BLaER1 (cell line): ENCODE measurements around the gene PDE4A.
"Not testable (repeated sequence)": the region's sequence is repeated elsewhere in the genome, so short reads cannot be mapped to it uniquely, and the experiment has no call there.

ENCODE experiments used
- H3K27ac ChIP-seq: shearing (Covaris generic); formaldehyde crosslinking; 2 replicates; pipeline ENCODE4 v1.8.1; 2022
- H3K27me3 ChIP-seq: shearing (Covaris generic); formaldehyde crosslinking; 2 replicates; pipeline ENCODE4 v1.8.1; 2022
- H3K36me3 ChIP-seq: shearing (Covaris generic); formaldehyde crosslinking; 2 replicates; pipeline ENCODE4 v1.8.1; 2022
- H3K4me1 ChIP-seq: shearing (Covaris generic); formaldehyde crosslinking; 2 replicates; pipeline ENCODE4 v1.8.1; 2022
- H3K4me2 ChIP-seq: shearing (Covaris generic); formaldehyde crosslinking; 2 replicates; pipeline ENCODE4 v1.8.1; 2022
- H3K4me3 ChIP-seq: shearing (Covaris generic); formaldehyde crosslinking; 2 replicates; pipeline ENCODE4 v1.8.1; 2022
- H3K9ac ChIP-seq: shearing (Covaris generic); formaldehyde crosslinking; 2 replicates; pipeline ENCODE4 v1.8.1; 2022
- H3K9me3 ChIP-seq: shearing (Covaris generic); formaldehyde crosslinking; 2 replicates; pipeline ENCODE4 v1.8.1; 2022
- H4K20me1 ChIP-seq: shearing (Covaris generic); formaldehyde crosslinking; 2 replicates; pipeline ENCODE4 v1.8.1; 2022
- Cebpa-rat ChIP-seq: shearing (Covaris generic); IDR thresholded peaks from 2 replicates; pipeline ENCODE4 v1.8.1; 2022

The PDE4A gene

DNA sequence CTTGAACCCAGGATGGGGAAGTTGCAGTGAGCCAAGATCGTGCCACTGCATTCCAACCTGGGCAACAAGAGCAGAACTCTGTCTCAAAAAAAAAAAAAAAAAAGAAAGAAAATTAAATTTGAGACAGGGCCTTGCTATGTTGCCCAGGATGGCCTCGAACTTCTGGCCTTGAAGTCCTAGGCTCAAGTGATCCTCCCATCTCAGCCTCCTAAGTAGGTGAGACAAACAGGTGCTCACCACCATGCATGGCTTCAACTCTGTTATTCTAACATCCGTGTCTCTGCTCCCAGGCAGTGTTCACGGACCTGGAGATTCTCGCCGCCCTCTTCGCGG is 40.3 kb downstream of the PDE4A start:
- H3K4me2 ChIP-seq = no peak overlapping the region
- H3K36me3 ChIP-seq = peaks cover 77% of the 10 kb centered on the region
- no peaks in the 10 kb centered on the region for H3K27me3 ChIP-seq
- H4K20me1 ChIP-seq = peaks cover 7% of the 10 kb centered on the region
- H3K9me3 ChIP-seq = no peaks in the 10 kb centered on the region
- no peak overlapping the region for H3K9ac ChIP-seq
- no peak for TF ChIP-seq Cebpa-rat
- no peak overlapping the region for H3K27ac ChIP-seq
- no peak overlapping the region for H3K4me3 ChIP-seq
- H3K4me1 ChIP-seq = peaks cover 8% of the 10 kb centered on the region

DNA sequence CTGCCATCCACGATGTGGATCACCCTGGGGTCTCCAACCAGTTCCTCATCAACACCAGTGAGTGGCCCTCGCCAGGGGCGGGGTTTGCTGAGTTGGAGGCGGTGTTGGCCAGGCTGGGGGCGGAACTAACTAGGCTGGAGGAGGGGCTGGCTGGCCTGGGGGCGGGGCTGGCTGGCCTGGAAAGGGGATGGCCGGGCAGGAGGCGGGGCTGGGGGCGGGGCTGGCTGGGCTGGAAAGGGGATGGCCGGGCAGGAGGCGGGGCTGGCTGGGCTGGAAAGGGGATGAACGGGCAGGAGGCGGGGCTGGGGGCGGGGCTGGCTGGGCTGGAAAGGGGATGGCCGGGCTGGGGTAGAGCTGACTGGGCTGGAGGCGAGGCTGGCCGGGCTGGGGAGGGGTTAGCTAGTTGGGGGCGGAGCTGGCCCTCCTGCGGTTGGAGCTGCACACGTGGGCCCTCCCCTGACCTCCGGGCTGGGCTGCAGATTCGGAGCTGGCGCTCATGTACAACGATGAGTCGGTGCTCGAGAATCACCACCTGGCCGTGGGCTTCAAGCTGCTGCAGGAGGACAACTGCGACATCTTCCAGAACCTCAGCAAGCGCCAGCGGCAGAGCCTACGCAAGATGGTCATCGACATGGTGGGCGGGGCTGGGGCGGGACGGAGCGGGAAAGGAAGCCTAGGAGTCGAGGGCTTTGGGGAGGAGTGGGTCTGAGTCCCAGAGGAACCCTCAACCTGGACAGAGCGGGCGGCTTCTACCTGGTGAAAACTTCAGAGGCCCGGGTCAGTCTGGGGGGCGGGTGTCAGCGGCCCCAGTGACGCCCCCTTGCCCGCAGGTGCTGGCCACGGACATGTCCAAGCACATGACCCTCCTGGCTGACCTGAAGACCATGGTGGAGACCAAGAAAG is 41.0 kb downstream of the PDE4A start:
- no peak for TF ChIP-seq Cebpa-rat
- no peak overlapping the region for H3K27ac ChIP-seq

DNA sequence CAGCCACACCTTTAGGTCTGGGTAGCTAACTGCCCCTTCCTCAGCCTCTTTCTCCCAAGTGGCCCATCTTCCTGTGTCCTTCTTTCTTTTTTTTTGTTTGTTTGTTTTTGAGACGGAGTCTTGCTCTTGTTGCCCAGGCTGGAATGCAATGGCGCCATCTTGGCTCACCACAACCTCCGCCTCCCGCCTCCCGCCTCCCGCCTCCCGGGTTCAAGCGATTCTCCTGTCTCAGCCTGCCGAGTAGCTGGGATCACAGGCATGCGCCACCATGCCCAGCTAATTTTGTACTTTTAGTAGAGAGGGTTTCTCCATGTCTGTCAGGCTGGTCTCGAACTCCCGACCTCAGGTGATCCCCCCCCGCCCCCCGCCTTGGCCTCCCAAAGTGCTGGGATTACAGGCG is 41.7 kb downstream of the PDE4A start:
- peaks cover 74% of the 10 kb centered on the region for H3K36me3 ChIP-seq

More for the DNA sequence above, 41.0 kb downstream of the PDE4A start:
- peaks cover 75% of the 10 kb centered on the region for H3K36me3 ChIP-seq
- no peaks in the 10 kb centered on the region for H3K9me3 ChIP-seq
- peaks cover 8% of the 10 kb centered on the region for H3K4me1 ChIP-seq
- peak overlapping the region; percentile 80 for H3K4me2 ChIP-seq
- H3K4me3 ChIP-seq = peak overlapping the region; percentile 31; the same call in 1 of the 2 replicates
- H3K27me3 ChIP-seq = no peaks in the 10 kb centered on the region
- no peak overlapping the region for H3K9ac ChIP-seq
- H4K20me1 ChIP-seq = peaks cover 7% of the 10 kb centered on the region

DNA sequence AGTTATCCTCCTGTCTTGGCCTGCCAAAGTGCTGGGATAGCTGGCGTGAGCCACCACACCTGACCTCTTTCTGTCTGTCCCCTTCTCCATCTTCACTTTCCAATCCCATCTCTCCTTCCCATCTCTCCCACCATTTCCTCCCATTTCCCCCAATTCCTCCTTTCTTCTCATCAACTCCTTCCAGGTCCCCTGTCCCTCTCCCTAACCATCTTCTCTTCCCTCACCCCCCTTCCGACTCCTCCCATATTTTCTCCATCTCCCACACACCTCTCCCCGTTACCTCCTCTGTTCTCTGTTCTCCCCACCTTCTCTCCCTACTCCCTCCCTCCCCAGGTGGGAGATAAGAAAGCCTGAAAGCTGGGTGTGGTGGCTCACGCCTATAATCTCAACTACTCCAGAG is 42.2 kb downstream of the PDE4A start:
- Histone ChIP-seq H3K9ac (no peak overlapping the region), H3K4me1 (peaks cover 17% of the 10 kb centered on the region), H3K27me3 (no peaks in the 10 kb centered on the region), H3K27ac (no peak overlapping the region), H3K4me2 (no peak overlapping the region), H3K9me3 (no peaks in the 10 kb centered on the region), H3K4me3 (no peak overlapping the region), H4K20me1 (peaks cover 7% of the 10 kb centered on the region), H3K36me3 (peaks cover 76% of the 10 kb centered on the region)
- TF ChIP-seq Cebpa-rat = no peak

More for the DNA sequence above, 41.7 kb downstream of the PDE4A start:
- peaks cover 12% of the 10 kb centered on the region for H3K4me1 ChIP-seq
- H3K4me2 ChIP-seq = peak overlapping the region; percentile 80
- H4K20me1 ChIP-seq, H3K4me3 ChIP-seq, H3K9ac ChIP-seq, H3K27ac ChIP-seq, H3K9me3 ChIP-seq, H3K27me3 ChIP-seq: not testable (repeated sequence)

DNA sequence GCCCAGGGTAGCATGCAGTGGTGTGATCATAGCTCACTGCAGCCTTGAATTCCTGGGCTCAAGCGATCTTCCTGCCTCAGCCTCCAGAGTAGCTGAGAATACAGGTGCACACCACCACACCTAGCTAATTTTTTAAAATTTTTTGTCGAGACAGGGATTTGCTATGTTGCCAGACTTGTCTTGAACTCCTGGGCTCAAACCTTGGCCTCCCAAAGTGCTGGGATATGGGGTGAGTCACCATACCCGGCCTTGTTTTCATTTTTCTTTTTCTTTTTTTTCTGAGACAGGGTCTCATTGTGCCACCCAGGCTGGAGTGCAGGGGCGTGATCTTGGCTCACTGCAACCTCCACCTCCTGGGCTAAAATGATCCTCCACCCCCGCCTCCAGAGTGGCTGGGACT is 44.1 kb downstream of the PDE4A start:
- Histone ChIP-seq H3K36me3 (peaks cover 78% of the 10 kb centered on the region), H3K4me1 (peaks cover 19% of the 10 kb centered on the region), H4K20me1 (peaks cover 7% of the 10 kb centered on the region), H3K27ac (no peak overlapping the region), H3K9ac (no peak overlapping the region), H3K4me3 (no peak overlapping the region), H3K4me2 (no peak overlapping the region), H3K9me3 (no peaks in the 10 kb centered on the region), H3K27me3 (no peaks in the 10 kb centered on the region)
- TF ChIP-seq Cebpa-rat = no peak

DNA sequence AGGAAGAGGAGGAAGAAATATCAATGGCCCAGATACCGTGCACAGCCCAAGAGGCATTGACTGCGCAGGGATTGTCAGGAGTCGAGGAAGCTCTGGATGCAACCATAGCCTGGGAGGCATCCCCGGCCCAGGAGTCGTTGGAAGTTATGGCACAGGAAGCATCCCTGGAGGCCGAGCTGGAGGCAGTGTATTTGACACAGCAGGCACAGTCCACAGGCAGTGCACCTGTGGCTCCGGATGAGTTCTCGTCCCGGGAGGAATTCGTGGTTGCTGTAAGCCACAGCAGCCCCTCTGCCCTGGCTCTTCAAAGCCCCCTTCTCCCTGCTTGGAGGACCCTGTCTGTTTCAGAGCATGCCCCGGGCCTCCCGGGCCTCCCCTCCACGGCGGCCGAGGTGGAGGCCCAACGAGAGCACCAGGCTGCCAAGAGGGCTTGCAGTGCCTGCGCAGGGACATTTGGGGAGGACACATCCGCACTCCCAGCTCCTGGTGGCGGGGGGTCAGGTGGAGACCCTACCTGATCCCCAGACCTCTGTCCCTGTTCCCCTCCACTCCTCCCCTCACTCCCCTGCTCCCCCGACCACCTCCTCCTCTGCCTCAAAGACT is 46.9 kb downstream of the PDE4A start:
- no peak for TF ChIP-seq Cebpa-rat
- H3K9ac ChIP-seq = peak overlapping the region; percentile 52; the same call in 1 of the 2 replicates

DNA sequence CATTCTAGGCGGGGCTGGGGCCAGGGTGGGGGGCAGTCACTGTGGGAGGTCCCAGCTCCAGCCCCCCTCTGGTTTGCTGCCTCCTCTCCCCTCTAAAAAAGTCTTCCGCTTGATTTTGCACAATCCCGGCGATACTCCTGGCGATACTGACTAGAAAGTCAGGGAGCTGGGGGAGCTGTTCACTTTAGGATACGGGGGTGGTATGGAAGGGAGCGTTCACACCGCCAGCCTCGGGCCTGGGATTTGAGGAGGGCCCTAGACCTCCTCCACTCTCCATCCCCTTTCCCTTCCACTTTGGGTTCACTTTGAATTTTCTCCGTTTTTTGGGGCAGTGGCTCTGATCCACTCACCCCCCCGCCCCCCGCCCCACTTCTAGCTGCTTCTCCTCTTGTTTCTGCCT is 47.8 kb downstream of the PDE4A start:
- H3K9ac ChIP-seq = no peak overlapping the region
- no peak overlapping the region for H3K4me2 ChIP-seq
- no peak overlapping the region for H3K27ac ChIP-seq

More for the DNA sequence above, 46.9 kb downstream of the PDE4A start:
- Histone ChIP-seq H3K36me3 (peaks cover 70% of the 10 kb centered on the region), H3K4me1 (peaks cover 12% of the 10 kb centered on the region), H3K27ac (peak overlapping the region; percentile 52), H3K4me3 (no peak overlapping the region), H3K27me3 (no peaks in the 10 kb centered on the region), H3K9me3 (no peaks in the 10 kb centered on the region), H3K4me2 (peak overlapping the region; percentile 41), H4K20me1 (no peaks in the 10 kb centered on the region)

DNA sequence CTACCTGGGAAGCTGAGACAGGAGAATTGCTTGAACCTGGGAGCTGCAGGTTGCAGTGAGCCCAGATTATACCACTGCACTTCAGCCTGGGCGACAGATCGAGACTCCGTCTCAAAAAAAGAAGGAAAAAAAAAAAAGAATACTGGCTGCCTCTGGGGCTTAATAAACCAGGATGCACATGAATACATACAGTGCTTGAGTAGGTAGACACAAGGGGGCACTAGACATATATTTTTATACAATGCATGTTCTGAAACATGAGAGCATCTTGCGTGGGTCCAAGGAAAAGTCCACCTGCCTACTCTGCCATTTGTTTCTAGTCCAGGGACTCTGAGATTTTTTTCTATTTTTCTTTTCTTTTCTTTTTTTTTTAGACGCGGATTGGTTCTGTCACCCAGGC is 51.6 kb downstream of the PDE4A start:
- Histone ChIP-seq H3K27ac (no peak overlapping the region), H3K36me3 (peaks cover 27% of the 10 kb centered on the region), H4K20me1 (no peaks in the 10 kb centered on the region), H3K4me1 (peaks cover 21% of the 10 kb centered on the region), H3K9me3 (no peaks in the 10 kb centered on the region), H3K9ac (no peak overlapping the region), H3K4me3 (no peak overlapping the region), H3K4me2 (no peak overlapping the region), H3K27me3 (no peaks in the 10 kb centered on the region)
- TF ChIP-seq Cebpa-rat = no peak

More for the DNA sequence above, 47.8 kb downstream of the PDE4A start:
- Histone ChIP-seq H3K36me3 (peaks cover 61% of the 10 kb centered on the region), H4K20me1 (no peaks in the 10 kb centered on the region), H3K27me3 (no peaks in the 10 kb centered on the region), H3K9me3 (no peaks in the 10 kb centered on the region), H3K4me1 (peaks cover 12% of the 10 kb centered on the region), H3K4me3 (no peak overlapping the region)
- TF ChIP-seq Cebpa-rat = no peak

DNA sequence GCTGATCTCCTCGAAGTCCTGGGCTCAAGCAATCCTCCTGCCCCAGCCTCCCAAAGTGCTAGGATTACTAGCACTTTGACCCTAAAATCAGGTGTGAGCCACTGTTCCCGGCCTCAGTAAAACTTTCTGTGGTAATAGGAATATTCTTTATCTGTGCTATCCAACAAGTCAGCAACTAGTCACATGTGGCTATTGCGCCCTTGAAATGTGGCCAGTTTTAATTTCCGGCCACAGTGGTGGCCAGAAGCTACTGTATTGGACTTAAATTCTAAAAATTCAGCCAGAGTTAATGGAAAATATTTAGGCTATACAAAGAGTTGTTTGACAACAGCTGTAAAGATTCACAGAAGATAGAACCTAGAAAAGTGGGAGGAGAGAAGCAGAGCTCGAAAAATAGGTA is 52.9 kb downstream of the PDE4A start:
- Histone ChIP-seq H4K20me1 (no peaks in the 10 kb centered on the region), H3K4me1 (peaks cover 13% of the 10 kb centered on the region), H3K4me3 (no peak overlapping the region), H3K27ac (no peak overlapping the region), H3K9me3 (no peaks in the 10 kb centered on the region), H3K4me2 (no peak overlapping the region), H3K36me3 (peaks cover 14% of the 10 kb centered on the region), H3K9ac (no peak overlapping the region), H3K27me3 (no peaks in the 10 kb centered on the region)
- no peak for TF ChIP-seq Cebpa-rat

DNA sequence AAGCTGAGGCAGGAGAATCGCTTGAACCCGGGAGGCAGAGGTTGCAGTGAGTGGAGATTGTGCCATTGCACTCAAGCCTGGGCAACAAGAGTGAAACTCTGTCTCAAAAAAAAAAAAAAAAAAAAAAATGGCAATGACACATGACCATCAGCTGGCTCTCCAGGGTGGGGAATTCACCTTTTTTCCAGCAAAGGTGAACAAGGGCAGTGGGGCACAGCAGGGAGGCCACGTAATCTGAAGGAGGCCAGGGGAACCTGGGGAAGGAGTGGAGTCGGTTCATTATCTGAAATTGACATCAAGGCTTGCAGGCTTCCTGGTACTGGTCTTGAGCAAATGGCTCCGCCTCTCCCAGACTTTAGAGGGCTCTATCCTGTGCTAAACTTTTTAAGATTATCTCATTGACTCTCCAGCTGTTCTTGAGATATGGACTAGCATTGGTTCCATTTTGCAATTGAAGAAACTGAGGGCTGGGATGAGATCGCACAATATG is 54.7 kb downstream of the PDE4A start:
- no peak for TF ChIP-seq Cebpa-rat
- H3K4me2 ChIP-seq = no peak overlapping the region

More for the DNA sequence above, 54.7 kb downstream of the PDE4A start:
- Histone ChIP-seq H3K4me1 (peaks cover 24% of the 10 kb centered on the region), H4K20me1 (no peaks in the 10 kb centered on the region), H3K27ac (no peak overlapping the region), H3K9me3 (no peaks in the 10 kb centered on the region), H3K9ac (no peak overlapping the region), H3K4me3 (no peak overlapping the region), H3K27me3 (no peaks in the 10 kb centered on the region), H3K36me3 (no peaks in the 10 kb centered on the region)
